Endodermal cell (in vitro differentiated cells): ENCODE results near the gene ESR2. TPM values are rescaled to one million over a fixed set of nuclear protein-coding genes. Genes with fewer than 3 reads are reported as not detected.
A peak's percentile ranks its signal among the peaks of the same experiment; 100 is the strongest.

Source experiments
- DNase-seq: peaks from one replicate; pipeline ENCODE4 v3.0.0-alpha.2; 2017
- H3K27ac ChIP-seq: 2 replicates; pipeline ENCODE4 v1.5.1; 2013; ENCODE audit warnings: mild to moderate bottlenecking, low read depth, low read length, moderate library complexity
- H3K27me3 ChIP-seq: 2 replicates; pipeline ENCODE4 v1.6.1; 2013; ENCODE audit warnings: mild to moderate bottlenecking, low read length, moderate library complexity; ENCODE audit not compliant: insufficient read depth, control insufficient read depth, poor library complexity, severe bottlenecking
- H3K36me3 ChIP-seq: 2 replicates; pipeline ENCODE4 v1.7.0; 2013; ENCODE audit warnings: mild to moderate bottlenecking, low read length, moderate library complexity; ENCODE audit not compliant: control insufficient read depth, insufficient read depth
- H3K4me1 ChIP-seq: one replicate; pipeline ENCODE4 v1.7.0; 2013; ENCODE audit warnings: low read length; ENCODE audit not compliant: control insufficient read depth, insufficient read depth
- H3K4me3 ChIP-seq: 2 replicates; pipeline ENCODE4 v1.5.1; 2013; ENCODE audit warnings: mild to moderate bottlenecking, low read length, moderate library complexity
- H3K9ac ChIP-seq: 2 replicates; pipeline ENCODE4 v1.6.1; 2013; ENCODE audit warnings: mild to moderate bottlenecking, low read length, moderate library complexity; ENCODE audit not compliant: poor library complexity, severe bottlenecking; ENCODE audit errors: extremely low read depth
- H3K9me3 ChIP-seq: 2 replicates; pipeline ENCODE4 v1.6.1; 2013; ENCODE audit warnings: mild to moderate bottlenecking, low read length, moderate library complexity; ENCODE audit not compliant: control insufficient read depth
- H3K27ac Mint-ChIP-seq: 2 replicates; pipeline ENCODE4 v1.8.0; 2020; ENCODE audit warnings: mixed read lengths
- H3K27me3 Mint-ChIP-seq: 2 replicates; pipeline ENCODE4 v1.8.0; 2021; ENCODE audit warnings: mild to moderate bottlenecking, mixed read lengths; ENCODE audit not compliant: insufficient read depth
- H3K36me3 Mint-ChIP-seq: 2 replicates; pipeline ENCODE4 v1.8.0; 2020; ENCODE audit warnings: low read depth, mixed read lengths
- H3K4me1 Mint-ChIP-seq: 2 replicates; pipeline ENCODE4 v1.8.0; 2020; ENCODE audit warnings: mixed read lengths
- H3K4me3 Mint-ChIP-seq: 2 replicates; pipeline ENCODE4 v1.8.0; 2020; ENCODE audit warnings: mild to moderate bottlenecking, moderate library complexity, mixed read lengths
- H3K9me3 Mint-ChIP-seq: 2 replicates; pipeline ENCODE4 v1.8.0; 2020; ENCODE audit warnings: mild to moderate bottlenecking, mixed read lengths
- CTCF ChIP-seq: fragments of 200-600 bp; sonication (generic); conservative IDR thresholded peaks from 2 replicates; pipeline ENCODE4 v1.5.0; 2021; ENCODE audit warnings: antibody characterized with exemption, mild to moderate bottlenecking
- WGBS, 2 experiments: methylation state at CpG; one replicate each; pipeline versions ENCODE4 v1.1.5 to v1.1.7; 2013; ENCODE audit warnings: missing lambda C conversion rate in 2 of 2, mixed read lengths in 1 of 2; ENCODE audit not compliant: insufficient coverage in 1 of 2, insufficient read length in 1 of 2; 5-methylcytosine and 5-hydroxymethylcytosine counted together
- total RNA-seq, 2 donors: library from RNA; stranded (reverse); fragmentation: NEBNext Ultra II Directional in 1 of 2; extraction: Animal tissue kit (Norgen Biotek cat#: 25700) in 1 of 2; gene quantifications; 2 replicates in 1 of 2; 3 replicates in 1 of 2; pipeline ENCODE4 v1.2.1, GENCODE V29; 2021

The ESR2 gene
- total RNA-seq, 2 donors from 2014 or later, result 0.57 to 0.66 TPM

DNA sequence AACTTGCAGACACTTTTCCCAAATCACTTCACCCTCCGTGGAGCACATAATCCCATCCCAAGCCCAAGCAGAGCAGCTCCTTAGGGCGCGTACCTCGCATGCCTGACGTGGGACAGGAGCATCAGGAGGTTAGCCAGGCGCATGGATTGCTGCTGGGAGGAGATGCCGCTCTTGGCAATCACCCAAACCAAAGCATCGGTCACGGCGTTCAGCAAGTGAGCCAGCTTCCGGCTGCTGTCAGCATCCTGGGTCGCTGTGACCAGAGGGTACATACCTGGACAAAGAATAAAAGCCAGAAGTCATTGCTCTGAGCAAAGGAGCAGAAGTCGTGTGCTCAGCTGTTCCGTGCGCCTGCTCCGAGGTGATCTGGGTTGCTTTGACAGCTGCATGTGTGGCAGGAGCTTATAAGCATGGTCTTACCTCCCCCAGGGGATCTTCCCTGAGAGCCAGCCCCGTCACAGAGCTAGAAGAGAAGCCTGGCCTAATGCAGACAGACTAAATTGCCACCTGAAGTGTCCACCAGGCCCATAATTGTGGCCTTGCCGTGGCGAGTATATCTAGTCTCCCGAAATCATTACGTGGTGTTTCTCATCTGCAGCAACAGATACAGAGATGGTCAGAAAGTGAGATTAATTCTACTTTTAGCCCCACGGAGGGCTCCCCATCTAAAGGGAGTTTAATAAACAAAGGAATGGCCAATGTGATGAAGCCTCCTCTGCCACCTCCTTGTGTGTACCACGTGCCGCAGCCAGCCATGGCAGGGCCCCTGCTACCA lies 59.1 kb downstream of the ESR2 start:
- no peaks in the 10 kb centered on the region for H3K9me3 ChIP-seq
- H3K4me3 ChIP-seq, result no peak overlapping the region
- peak; percentile 49 for DNase-seq
- no peak overlapping the region for H3K9ac ChIP-seq
- no peaks in the 10 kb centered on the region for H3K9me3 Mint-ChIP-seq
- 91 to 92% methylated on average over 17 to 24 of the region's 24 CpGs for WGBS, 2 experiments
- H3K4me1 Mint-ChIP-seq, result peaks cover 8% of the 10 kb centered on the region
- H3K27me3 ChIP-seq, result no peaks in the 10 kb centered on the region
- H3K27ac ChIP-seq, result no peak overlapping the region
- H3K27me3 Mint-ChIP-seq, result no peaks in the 10 kb centered on the region
- peaks cover 7% of the 10 kb centered on the region for H3K36me3 Mint-ChIP-seq
- no peak for TF ChIP-seq CTCF
- peaks cover 13% of the 10 kb centered on the region for H3K36me3 ChIP-seq
- H3K4me1 ChIP-seq, result no peaks in the 10 kb centered on the region
- no peak overlapping the region for H3K27ac Mint-ChIP-seq
- no peak overlapping the region for H3K4me3 Mint-ChIP-seq

- 94 to 96% methylated on average over 2 to 4 of the region's 4 CpGs for WGBS, 2 experiments
- Histone ChIP-seq H3K4me1 (no peaks in the 10 kb centered on the region), H3K9me3 (no peaks in the 10 kb centered on the region), H3K27me3 (no peaks in the 10 kb centered on the region), H3K36me3 (peaks cover 15% of the 10 kb centered on the region), H3K9ac (no peak overlapping the region), H3K4me3 (no peak overlapping the region), H3K27ac (no peak overlapping the region)
- no peak for TF ChIP-seq CTCF
- peaks cover 6% of the 10 kb centered on the region for H3K4me1 Mint-ChIP-seq
- no peaks in the 10 kb centered on the region for H3K9me3 Mint-ChIP-seq
- no peak for DNase-seq
- H3K27me3 Mint-ChIP-seq, result no peaks in the 10 kb centered on the region
- H3K36me3 Mint-ChIP-seq, result peaks cover 13% of the 10 kb centered on the region
- no peak overlapping the region for H3K4me3 Mint-ChIP-seq
- H3K27ac Mint-ChIP-seq, result no peak overlapping the region
Observed at GRCh38 chr14:64233531-64234190, 60.5 kb downstream of the ESR2 start.

- H3K4me1 Mint-ChIP-seq, result peaks cover 6% of the 10 kb centered on the region
- no peak overlapping the region for H3K27ac ChIP-seq
- 93 to 100% methylated on average over 8 to 9 of the region's 9 CpGs for WGBS, 2 experiments
- no peak overlapping the region for H3K9ac ChIP-seq
- H3K4me1 ChIP-seq, result no peaks in the 10 kb centered on the region
- no peak overlapping the region for H3K27ac Mint-ChIP-seq
- no peak for TF ChIP-seq CTCF
- H3K36me3 ChIP-seq, result peaks cover 22% of the 10 kb centered on the region
- no peak overlapping the region for H3K4me3 Mint-ChIP-seq
- H3K9me3 Mint-ChIP-seq, result no peaks in the 10 kb centered on the region
- H3K4me3 ChIP-seq, result no peak overlapping the region
- H3K27me3 Mint-ChIP-seq, result no peaks in the 10 kb centered on the region
- DNase-seq, result no peak
- H3K27me3 ChIP-seq, result no peaks in the 10 kb centered on the region
- no peaks in the 10 kb centered on the region for H3K9me3 ChIP-seq
- H3K36me3 Mint-ChIP-seq, result peaks cover 20% of the 10 kb centered on the region
Observed at GRCh38 chr14:64232944-64233343, 61.2 kb downstream of the ESR2 start.
